CD4-positive, CD25-positive, alpha-beta regulatory T cell (primary cell): ENCODE measurements around the gene BLCAP. TPM values are rescaled to one million over a fixed set of nuclear protein-coding genes. Genes with fewer than 3 reads are reported as not detected.

Experiments used
- ATAC-seq, 2 donors: fragments of 150-1000 bp; cut with Tn5 transposase; one replicate each; pipeline ENCODE4 v1.10.0; 2021; ENCODE audit warnings: low read depth in 2 of 2, moderate number of reproducible peaks in 2 of 2, moderate library complexity in 1 of 2
- DNase-seq, 3 donors: peaks; one replicate each; pipeline versions ENCODE4 v3.0.0 to v3.0.0-alpha.2; 2012 to 2022; ENCODE audit warnings: mixed read lengths in 1 of 3
- H3K27ac ChIP-seq: one replicate; pipeline ENCODE4 v1.7.0; 2013; ENCODE audit warnings: mild to moderate bottlenecking, low read length; ENCODE audit not compliant: insufficient read depth, poor library complexity, severe bottlenecking
- H3K27me3 ChIP-seq: one replicate; pipeline ENCODE4 v1.7.0; 2013; ENCODE audit warnings: low read length; ENCODE audit not compliant: control insufficient read depth, insufficient read depth
- H3K36me3 ChIP-seq: one replicate; pipeline ENCODE4 v1.7.0; 2013; ENCODE audit warnings: mild to moderate bottlenecking, low read length, moderate library complexity; ENCODE audit not compliant: control insufficient read depth, insufficient read depth
- H3K4me1 ChIP-seq: 2 replicates; pipeline ENCODE4 v1.7.0; 2013; ENCODE audit warnings: mild to moderate bottlenecking, low read length; ENCODE audit not compliant: insufficient read depth, control insufficient read depth, poor library complexity, severe bottlenecking
- H3K4me3 ChIP-seq: one replicate; pipeline ENCODE4 v1.7.0; 2013; ENCODE audit warnings: low read depth, mild to moderate bottlenecking, low read length, moderate library complexity
- H3K9me3 ChIP-seq, 2 experiments: 1 replicate in 1 of 2; 2 replicates in 1 of 2; pipeline ENCODE4 v1.7.0; 2013; ENCODE audit warnings: low read length in 2 of 2, mild to moderate bottlenecking in 1 of 2, moderate library complexity in 1 of 2; ENCODE audit not compliant: control insufficient read depth in 2 of 2
- H3K27ac Mint-ChIP-seq, 3 donors: one replicate each; pipeline ENCODE4 v1.8.0; 2020 to 2022; ENCODE audit warnings: mild to moderate bottlenecking in 3 of 3, mixed read lengths in 3 of 3, moderate library complexity in 2 of 3
- H3K27me3 Mint-ChIP-seq: one replicate; pipeline ENCODE4 v1.8.0; 2022; ENCODE audit warnings: mild to moderate bottlenecking, mixed read lengths
- H3K36me3 Mint-ChIP-seq: one replicate; pipeline ENCODE4 v1.8.0; 2020; ENCODE audit warnings: mixed read lengths
- H3K4me1 Mint-ChIP-seq, 4 donors: one replicate each; pipeline ENCODE4 v1.8.0; 2020 to 2022; ENCODE audit warnings: mixed read lengths in 4 of 4, mild to moderate bottlenecking in 1 of 4
- H3K4me3 Mint-ChIP-seq, 4 donors: one replicate each; pipeline ENCODE4 v1.8.0; 2020 to 2022; ENCODE audit warnings: mild to moderate bottlenecking in 4 of 4, mixed read lengths in 4 of 4, moderate library complexity in 3 of 4
- H3K9me3 Mint-ChIP-seq, 7 donors: one replicate each; pipeline ENCODE4 v1.8.0; 2020 to 2022; ENCODE audit warnings: mixed read lengths in 7 of 7, mild to moderate bottlenecking in 3 of 7, moderate library complexity in 2 of 7
- polyA plus RNA-seq, 4 donors: library from polyadenylated mRNA; unstranded; fragments of 300-500 nt; fragmentation: Illumina TruSeq; gene quantifications; one replicate each; pipeline ENCODE4 v1.2.3, GENCODE V29; 2021
- total RNA-seq: library from RNA; stranded (reverse); gene quantifications from one replicate; pipeline ENCODE4 v1.2.3, GENCODE V29; 2022

The BLCAP gene
- total and polyA plus RNA-seq, 5 donors from 2014 or later, result 67.8 to 85.0 (median 78.3) TPM

DNA sequence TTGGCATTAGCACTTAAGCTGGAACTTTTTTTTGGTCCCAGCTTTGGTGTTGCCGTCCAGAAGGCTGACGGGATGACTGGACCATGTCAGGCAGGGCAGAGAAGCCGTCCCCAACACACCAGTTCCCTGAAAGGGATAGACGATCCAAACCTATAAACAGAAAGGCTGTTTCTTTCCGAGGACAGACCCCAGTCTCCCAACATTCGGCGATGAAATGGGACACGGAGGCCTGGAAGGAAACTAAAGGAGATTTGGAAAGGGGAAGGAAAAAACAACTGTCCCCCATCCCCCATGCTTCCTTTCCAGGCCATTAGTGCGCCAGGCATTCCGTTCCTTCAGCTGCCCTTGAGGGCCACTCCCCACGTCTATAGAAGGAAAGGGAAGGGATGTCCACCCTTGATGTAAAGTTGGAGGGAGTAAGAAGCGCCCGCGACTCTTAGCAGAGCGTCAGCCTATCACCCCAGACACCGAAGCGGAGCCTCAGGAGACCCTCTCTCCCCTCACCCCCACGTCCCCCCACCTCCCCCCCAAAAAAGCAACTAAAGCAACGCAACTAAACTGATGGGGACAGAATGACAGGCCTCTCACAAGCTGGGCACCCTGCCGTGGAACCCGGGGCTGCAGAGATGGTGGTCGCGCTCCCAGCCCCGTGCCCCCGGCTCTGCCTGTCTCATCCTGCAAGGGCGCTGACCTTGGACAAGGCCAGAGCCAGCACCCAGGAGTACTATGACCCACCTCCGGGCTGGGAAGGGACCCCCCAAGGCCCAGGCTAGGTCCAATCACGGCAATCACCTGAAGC lies 638 bp downstream of the BLCAP start:
- Histone ChIP-seq H3K9me3 (no peaks in the 10 kb centered on the region), H3K27me3 (no peaks in the 10 kb centered on the region), H3K36me3 (no peaks in the 10 kb centered on the region), H3K27ac (peak overlapping the region; percentile 98), H3K4me3 (peak overlapping the region; percentile 84), H3K4me1 (peaks cover 44% of the 10 kb centered on the region)
- DNase-seq, result no peak
- Mint-ChIP-seq H3K27ac (peak overlapping the region; percentile 98 to 100 (median 100)), H3K9me3 (peaks cover 0 to 2% (median 0%) of the 10 kb centered on the region in 7 donors), H3K4me3 (peak overlapping the region; percentile 86 to 92 (median 90)), H3K36me3 (peaks cover 5% of the 10 kb centered on the region), H3K27me3 (no peaks in the 10 kb centered on the region), H3K4me1 (peaks cover 0 to 60% (median 35%) of the 10 kb centered on the region in 4 donors)
- no peak for ATAC-seq

DNA sequence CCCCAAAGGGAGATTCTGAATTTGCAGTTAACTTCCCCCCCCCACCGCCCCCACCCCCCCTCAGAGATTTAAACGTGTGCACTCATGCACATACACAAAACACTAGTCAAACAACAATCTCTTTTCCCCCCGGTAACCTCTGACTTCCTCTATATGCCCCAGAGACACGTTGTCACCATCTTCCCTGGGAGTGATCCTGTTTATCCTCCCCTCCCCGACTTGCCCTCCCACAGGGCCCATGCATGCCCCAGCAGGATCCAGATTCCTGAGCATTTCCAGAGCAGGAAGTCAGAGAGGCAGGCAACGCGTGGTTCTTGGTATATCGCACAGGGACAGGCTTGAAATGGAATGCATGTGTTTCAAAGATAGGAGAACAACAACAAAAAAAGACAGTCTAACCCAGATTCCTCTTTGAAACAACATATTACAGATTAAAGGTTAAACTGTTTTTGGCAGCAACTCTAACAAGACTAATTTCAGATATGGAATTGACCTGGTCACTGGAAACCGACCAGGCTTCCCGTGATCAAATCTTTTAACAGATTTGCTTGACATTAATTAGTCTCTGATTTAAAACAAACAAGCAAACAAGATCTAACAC lies 1.3 kb downstream of the BLCAP start:
- Mint-ChIP-seq H3K4me1 (peaks cover 0 to 66% (median 37%) of the 10 kb centered on the region in 4 donors), H3K36me3 (peaks cover 5% of the 10 kb centered on the region), H3K9me3 (peaks cover 0 to 2% (median 0%) of the 10 kb centered on the region in 7 donors), H3K27me3 (no peaks in the 10 kb centered on the region), H3K4me3 (peak overlapping the region; percentile 86 to 92 (median 90)), H3K27ac (peak overlapping the region; percentile 98 to 100 (median 100))
- Histone ChIP-seq H3K27ac (no peak overlapping the region), H3K4me3 (peak overlapping the region; percentile 84), H3K27me3 (no peaks in the 10 kb centered on the region), H3K4me1 (peaks cover 44% of the 10 kb centered on the region), H3K36me3 (no peaks in the 10 kb centered on the region), H3K9me3 (no peaks in the 10 kb centered on the region)
- ATAC-seq, result no peak
- DNase-seq, result peak in 1 of 3 donors; percentile 16

- ATAC-seq (no peak), DNase-seq (no peak)
- H3K4me3 Mint-ChIP-seq, result peak overlapping the region; percentile 86 to 92 (median 90)
- H3K36me3 Mint-ChIP-seq, result peaks cover 5% of the 10 kb centered on the region
- Histone ChIP-seq H3K9me3 (no peaks in the 10 kb centered on the region), H3K36me3 (no peaks in the 10 kb centered on the region), H3K4me1 (peaks cover 44% of the 10 kb centered on the region), H3K27ac (no peak overlapping the region), H3K27me3 (no peaks in the 10 kb centered on the region), H3K4me3 (peak overlapping the region; percentile 16)
- no peaks in the 10 kb centered on the region for H3K27me3 Mint-ChIP-seq
- H3K4me1 Mint-ChIP-seq, result peaks cover 0 to 67% (median 38%) of the 10 kb centered on the region in 4 donors
- H3K27ac Mint-ChIP-seq, result peak overlapping the region in 1 of 3 donors; percentile 98
- peaks cover 0 to 2% (median 0%) of the 10 kb centered on the region in 7 donors for H3K9me3 Mint-ChIP-seq
Observed at GRCh38 chr20:37525810-37526209, 1.9 kb downstream of the BLCAP start.

DNA sequence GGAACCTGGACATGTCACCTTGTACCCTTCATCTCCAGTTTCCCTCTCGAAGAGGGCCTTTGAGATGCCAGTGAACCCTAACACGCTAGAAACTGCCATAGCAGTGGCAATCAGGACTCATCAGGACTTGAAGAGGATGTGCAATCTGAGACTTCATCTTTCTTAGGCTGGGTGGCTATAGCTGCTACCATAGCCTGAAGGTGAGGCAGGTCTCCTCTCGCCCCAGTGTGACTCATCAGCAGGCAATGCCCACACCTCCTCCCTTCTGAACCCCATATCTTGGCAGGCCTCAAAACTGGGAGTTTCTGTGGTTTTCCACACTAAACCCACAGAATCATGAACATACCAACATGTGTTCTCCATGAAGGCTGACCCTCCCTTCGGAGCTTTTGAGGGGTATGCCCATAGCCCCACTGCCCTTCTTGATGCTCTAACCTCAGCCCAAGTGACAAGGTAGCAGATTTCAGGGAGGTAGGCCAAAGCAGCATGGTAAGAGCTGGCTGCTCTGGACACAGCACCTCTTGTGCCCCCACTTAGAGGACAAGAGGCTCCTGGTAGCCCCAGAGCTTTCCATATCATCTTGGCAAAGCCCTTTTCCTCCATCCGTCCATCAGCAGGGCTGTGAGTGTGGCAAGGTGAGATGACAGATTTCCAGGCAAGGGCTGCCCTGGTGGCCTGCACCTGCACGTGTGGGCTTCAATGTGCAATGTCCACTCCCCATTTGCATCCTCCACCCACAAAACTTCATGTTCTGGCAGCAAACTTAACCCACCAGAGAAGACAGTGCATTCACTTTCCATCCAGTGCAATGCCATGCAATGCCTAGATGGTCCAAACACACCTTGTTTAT lies 2.6 kb downstream of the BLCAP start:
- peaks cover 5 to 74% (median 40%) of the 10 kb centered on the region in 4 donors for H3K4me1 Mint-ChIP-seq
- H3K4me3 Mint-ChIP-seq, result peak overlapping the region; percentile 70 to 91 (median 87)
- H3K36me3 Mint-ChIP-seq, result peaks cover 5% of the 10 kb centered on the region
- Histone ChIP-seq H3K36me3 (peaks cover 5% of the 10 kb centered on the region), H3K27me3 (no peaks in the 10 kb centered on the region), H3K27ac (no peak overlapping the region), H3K9me3 (no peaks in the 10 kb centered on the region), H3K4me3 (peak overlapping the region; percentile 16), H3K4me1 (peaks cover 44% of the 10 kb centered on the region)
- ATAC-seq, result no peak
- no peaks in the 10 kb centered on the region for H3K27me3 Mint-ChIP-seq
- peak overlapping the region; percentile 23 to 98 (median 81) for H3K27ac Mint-ChIP-seq
- peak in 1 of 3 donors; percentile 16 for DNase-seq
- H3K9me3 Mint-ChIP-seq, result peaks cover 0 to 2% (median 0%) of the 10 kb centered on the region in 7 donors

DNA sequence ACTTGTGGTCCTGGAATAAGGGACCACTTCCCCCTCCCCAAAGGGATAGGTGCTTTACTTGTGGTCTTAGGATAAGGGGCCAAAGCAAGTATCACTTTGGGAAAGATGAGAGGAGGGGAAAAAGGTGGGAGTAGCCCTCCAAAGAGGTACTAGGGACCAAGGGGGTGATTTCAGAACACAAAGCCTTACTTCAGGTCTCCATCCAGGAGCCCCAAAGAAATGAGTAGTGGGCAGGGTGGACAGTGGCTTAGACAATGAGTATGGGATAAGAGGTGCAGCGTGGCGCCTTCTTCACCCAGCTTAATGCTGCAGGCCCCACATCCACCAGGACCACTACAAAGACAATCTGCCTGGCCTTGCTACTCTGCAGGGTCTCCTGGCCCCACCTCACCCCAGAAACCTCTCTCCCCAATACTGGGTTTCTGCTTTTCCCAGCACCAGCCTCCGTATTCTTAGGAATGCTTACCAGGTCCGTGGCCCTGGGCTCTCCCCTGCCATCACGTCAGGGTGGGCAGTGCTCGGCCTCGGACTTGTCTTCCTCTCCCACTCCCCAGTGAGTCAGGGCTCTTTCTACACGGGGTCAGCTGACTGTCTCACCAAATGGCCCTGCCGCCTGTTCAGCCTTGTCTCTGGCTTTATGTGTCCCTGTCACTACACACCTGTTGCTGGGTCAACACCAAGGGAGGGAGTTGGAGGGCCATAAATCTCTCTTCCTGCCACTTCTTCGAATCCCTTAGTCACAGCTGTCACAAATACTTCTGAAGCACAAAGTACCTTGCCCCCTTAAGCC lies 3.6 kb downstream of the BLCAP start:
- peak overlapping the region in 2 of 4 donors; percentile 54 to 77 for H3K4me3 Mint-ChIP-seq
- H3K4me1 ChIP-seq, result peaks cover 44% of the 10 kb centered on the region

DNA sequence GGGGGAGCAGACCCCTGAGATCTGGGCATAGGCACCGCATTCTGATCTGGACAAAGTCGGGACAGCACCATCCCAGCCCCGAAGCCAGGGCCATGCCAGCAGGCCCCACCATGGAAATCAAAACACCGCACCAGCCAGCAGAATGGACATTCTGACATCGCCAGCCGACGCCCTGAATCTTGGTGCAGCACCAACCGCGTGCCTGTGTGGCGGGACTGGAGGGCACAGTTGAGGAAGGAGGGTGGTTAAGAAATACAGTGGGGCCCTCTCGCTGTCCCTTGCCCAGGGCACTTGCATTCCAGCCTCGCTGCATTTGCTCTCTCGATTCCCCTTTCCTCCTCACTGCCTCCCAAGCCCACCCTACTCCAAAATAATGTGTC lies 4.7 kb downstream of the BLCAP start:
- Histone ChIP-seq H3K4me1 (peaks cover 39% of the 10 kb centered on the region), H3K9me3 (no peaks in the 10 kb centered on the region), H3K4me3 (no peak overlapping the region), H3K27ac (no peak overlapping the region), H3K36me3 (peaks cover 13% of the 10 kb centered on the region), H3K27me3 (no peaks in the 10 kb centered on the region)
- Mint-ChIP-seq H3K36me3 (peaks cover 17% of the 10 kb centered on the region), H3K27me3 (no peaks in the 10 kb centered on the region), H3K4me3 (peak overlapping the region in 1 of 4 donors; percentile 77), H3K27ac (no peak overlapping the region), H3K4me1 (peaks cover 5 to 71% (median 38%) of the 10 kb centered on the region in 4 donors), H3K9me3 (no peaks in the 10 kb centered on the region)
- DNase-seq, result no peak
- ATAC-seq, result no peak

More for the DNA sequence above, 3.6 kb downstream of the BLCAP start:
- no peak for DNase-seq
- no peaks in the 10 kb centered on the region for H3K9me3 ChIP-seq
- H3K4me3 ChIP-seq, result no peak overlapping the region
- ATAC-seq, result no peak
- peaks cover 5 to 72% (median 38%) of the 10 kb centered on the region in 4 donors for H3K4me1 Mint-ChIP-seq
- H3K27me3 Mint-ChIP-seq, result no peaks in the 10 kb centered on the region
- peaks cover 0 to 2% (median 0%) of the 10 kb centered on the region in 7 donors for H3K9me3 Mint-ChIP-seq
- H3K27ac ChIP-seq, result no peak overlapping the region
- peaks cover 10% of the 10 kb centered on the region for H3K36me3 Mint-ChIP-seq
- peaks cover 5% of the 10 kb centered on the region for H3K36me3 ChIP-seq
- H3K27me3 ChIP-seq, result no peaks in the 10 kb centered on the region
- peak overlapping the region in 2 of 3 donors; percentile 23 to 81 for H3K27ac Mint-ChIP-seq
